ENCODE measurements around the gene CXCR4. TPM values are rescaled to one million over a fixed set of nuclear protein-coding genes. Genes with fewer than 3 reads are reported as not detected.

Gene CXCR4
- total RNA-seq, result 10 to 100 TPM; 70.2 to 72.6 TPM

GRCh38 chr2:136117909-136118818 lies at the start of gene CXCR4:
Gene CXCR4, minus strand, starts transcription at chr2:136118149. Its CDS starts 89 bp downstream, at chr2:136118060.
- Mint-ChIP-seq H3K4me1 (ENCODE audit: low read depth) (peaks cover 57% of the 10 kb centered on the region), H3K27ac (peak within 1 kb of the TSS; percentile 91), H3K36me3 (ENCODE audit: low read depth) (peaks cover 29% of the 10 kb centered on the region), H3K4me3 (peak within 1 kb of the TSS; percentile 95), H3K9me3 (no peaks in the 10 kb centered on the region), H3K27me3 (ENCODE audit: low read depth) (no peaks in the 10 kb centered on the region)
- peak; percentile 82 for DNase-seq
- intact Hi-C loops (cut with micrococcal nuclease), result loop anchor here (1.0 to 2.0 kb wide), 10 partner anchors 14 to 297 kb away; partner anchors contain the start of gene DARS1
- CTCF ChIA-PET, result no interaction called here

- Mint-ChIP-seq H3K27ac (no peak overlapping the region), H3K36me3 (ENCODE audit: low read depth) (no peaks in the 10 kb centered on the region), H3K27me3 (ENCODE audit: low read depth) (no peaks in the 10 kb centered on the region), H3K4me1 (ENCODE audit: low read depth) (peaks cover 14% of the 10 kb centered on the region), H3K4me3 (no peak overlapping the region), H3K9me3 (no peaks in the 10 kb centered on the region)
- intact Hi-C loops (cut with micrococcal nuclease), result no loop called here
- CTCF ChIA-PET, result no interaction called here
- no peak for DNase-seq
Measured at GRCh38 chr2:136164280-136164776, 46.4 kb upstream of the CXCR4 start.

DNA sequence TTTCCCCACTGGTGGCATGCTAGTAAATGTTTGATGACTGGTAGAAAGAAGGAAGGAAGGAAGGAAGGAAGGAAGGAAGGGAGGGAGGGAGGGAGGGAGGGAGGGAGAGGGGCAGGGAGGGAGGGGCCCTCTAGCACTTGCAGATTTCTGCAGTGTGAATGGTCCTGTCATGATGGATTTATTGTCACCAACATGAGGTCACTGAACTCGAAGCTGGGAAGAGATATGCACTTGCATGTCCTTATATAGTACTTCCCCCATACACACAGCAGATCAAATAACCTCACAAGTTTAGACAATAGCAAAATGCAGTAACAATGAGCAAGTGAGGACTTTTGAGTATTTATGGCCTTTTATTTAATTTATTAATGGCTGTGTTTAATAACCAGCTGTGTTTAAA lies 44.5 kb upstream of the CXCR4 start:
- H3K4me1 Mint-ChIP-seq (ENCODE audit: low read depth), result peaks cover 14% of the 10 kb centered on the region
- CTCF ChIA-PET, result no interaction called here
- intact Hi-C loops (cut with micrococcal nuclease), result no loop called here
- no peak for DNase-seq
- no peaks in the 10 kb centered on the region for H3K36me3 Mint-ChIP-seq (ENCODE audit: low read depth)
- H3K27ac Mint-ChIP-seq, result no peak overlapping the region
- no peaks in the 10 kb centered on the region for H3K27me3 Mint-ChIP-seq (ENCODE audit: low read depth)
- no peak overlapping the region for H3K4me3 Mint-ChIP-seq
- H3K9me3 Mint-ChIP-seq, result no peaks in the 10 kb centered on the region

DNA sequence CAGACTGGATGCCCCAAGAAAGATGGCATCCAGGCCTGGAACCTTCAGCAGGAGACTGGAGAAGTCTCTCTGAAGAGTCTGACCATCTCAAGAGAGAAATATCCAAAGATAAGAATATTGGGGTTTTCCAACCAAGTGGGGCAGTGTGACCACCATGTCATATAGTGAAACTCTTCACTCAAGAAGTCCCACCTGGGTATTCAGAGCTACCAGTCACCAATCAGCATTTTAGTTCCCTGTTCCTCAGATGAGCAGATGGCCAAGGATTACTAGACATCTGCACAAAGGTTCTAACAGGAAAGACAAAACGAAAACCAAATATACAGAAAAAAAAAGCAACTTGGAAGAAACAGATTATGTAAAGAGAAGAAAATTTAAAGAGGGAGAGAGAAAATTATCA lies 38.5 kb upstream of the CXCR4 start:
- Mint-ChIP-seq H3K4me3 (no peak overlapping the region), H3K4me1 (ENCODE audit: low read depth) (peaks cover 8% of the 10 kb centered on the region), H3K9me3 (no peaks in the 10 kb centered on the region), H3K36me3 (ENCODE audit: low read depth) (no peaks in the 10 kb centered on the region), H3K27ac (no peak overlapping the region), H3K27me3 (ENCODE audit: low read depth) (no peaks in the 10 kb centered on the region)
- intact Hi-C loops (cut with micrococcal nuclease), result no loop called here
- DNase-seq, result no peak
- CTCF ChIA-PET, result interaction anchor here (1.0 kb wide), 1 partner anchor 242 kb away, joined by 6 read pairs; no protein-coding TSS in a partner anchor

- Mint-ChIP-seq H3K4me3 (no peak overlapping the region), H3K9me3 (no peaks in the 10 kb centered on the region), H3K4me1 (ENCODE audit: low read depth) (peaks cover 15% of the 10 kb centered on the region), H3K27me3 (ENCODE audit: low read depth) (no peaks in the 10 kb centered on the region), H3K36me3 (ENCODE audit: low read depth) (no peaks in the 10 kb centered on the region), H3K27ac (no peak overlapping the region)
- CTCF ChIA-PET, result interaction anchor here (0.6 kb wide), 1 partner anchor 146 kb away, joined by 4 read pairs; no protein-coding TSS in a partner anchor
- intact Hi-C loops (cut with micrococcal nuclease), result no loop called here
- DNase-seq, result no peak
Measured at GRCh38 chr2:136154384-136154783, 36.4 kb upstream of the CXCR4 start.

DNA sequence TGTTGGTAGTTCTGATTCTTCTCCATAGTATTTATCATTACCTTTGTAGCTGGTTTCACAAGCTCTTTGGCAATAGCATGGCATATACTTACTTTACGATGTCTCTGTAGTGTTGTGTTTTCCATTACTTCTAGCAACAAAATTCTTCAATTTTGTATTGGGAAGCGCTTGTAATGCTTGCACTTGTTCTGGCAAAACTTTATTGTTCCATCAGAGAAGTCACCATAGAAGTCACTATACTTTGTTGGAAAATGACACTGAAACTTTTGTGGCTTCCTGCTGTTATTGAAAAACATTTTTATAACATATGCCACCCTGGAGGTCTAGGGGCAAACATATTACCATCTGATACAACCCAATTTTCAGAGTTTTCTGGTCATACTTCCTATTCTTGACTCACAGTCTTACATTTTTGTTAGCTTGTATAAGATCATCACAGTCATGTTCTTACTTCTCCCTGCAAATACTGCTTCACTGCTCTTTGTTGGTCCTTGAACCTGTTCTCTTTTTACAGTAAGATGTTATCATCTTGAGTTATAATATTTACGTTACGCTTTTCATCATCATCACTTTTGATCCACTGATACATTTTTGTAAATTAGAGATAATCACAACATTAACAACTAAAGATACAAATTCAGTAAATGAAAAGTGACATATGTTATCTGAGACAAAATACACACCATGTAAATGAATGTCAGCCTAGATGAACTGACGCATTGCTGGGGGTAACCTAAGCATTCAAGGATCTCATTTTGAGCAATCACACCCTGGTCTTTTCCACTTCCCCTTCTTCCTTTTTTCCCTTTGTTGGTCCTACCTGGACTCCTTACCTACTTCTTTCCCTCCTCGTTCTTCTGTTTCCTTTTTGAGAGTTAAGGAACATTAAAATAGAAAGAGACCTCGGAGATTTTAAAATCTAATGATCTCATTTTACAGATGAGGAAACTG lies 33.3 kb upstream of the CXCR4 start:
- DNase-seq, result no peak
- CTCF ChIA-PET, result interaction anchor here (0.7 kb wide), 1 partner anchor 10 kb away, joined by 3 read pairs; no protein-coding TSS in a partner anchor
- no peaks in the 10 kb centered on the region for H3K27me3 Mint-ChIP-seq (ENCODE audit: low read depth)
- H3K9me3 Mint-ChIP-seq, result no peaks in the 10 kb centered on the region
- H3K27ac Mint-ChIP-seq, result no peak overlapping the region
- no peak overlapping the region for H3K4me3 Mint-ChIP-seq
- H3K4me1 Mint-ChIP-seq (ENCODE audit: low read depth), result peaks cover 21% of the 10 kb centered on the region
- H3K36me3 Mint-ChIP-seq (ENCODE audit: low read depth), result no peaks in the 10 kb centered on the region
- intact Hi-C loops (cut with micrococcal nuclease), result no loop called here

DNA sequence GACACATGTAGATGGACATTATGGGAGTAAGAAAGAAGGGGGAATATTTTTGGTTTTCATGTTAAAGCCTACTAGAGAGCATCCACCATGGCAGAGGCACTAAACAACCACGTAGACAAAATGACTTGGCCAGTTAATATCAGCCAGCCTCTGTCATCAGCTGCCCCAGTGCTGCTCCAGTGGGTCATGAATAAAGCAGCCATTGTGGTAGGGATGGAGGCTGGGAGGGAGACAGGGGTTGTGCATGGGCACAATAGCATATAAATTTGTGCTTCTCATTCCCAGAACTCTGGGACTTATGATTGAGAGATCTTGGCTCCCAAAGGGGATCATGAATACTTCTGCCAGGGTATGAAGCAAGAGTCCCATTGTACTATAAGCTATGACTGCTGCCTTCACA lies 31.1 kb upstream of the CXCR4 start:
- no peaks in the 10 kb centered on the region for H3K36me3 Mint-ChIP-seq (ENCODE audit: low read depth)
- intact Hi-C loops (cut with micrococcal nuclease), result no loop called here
- CTCF ChIA-PET, result no interaction called here

DNA sequence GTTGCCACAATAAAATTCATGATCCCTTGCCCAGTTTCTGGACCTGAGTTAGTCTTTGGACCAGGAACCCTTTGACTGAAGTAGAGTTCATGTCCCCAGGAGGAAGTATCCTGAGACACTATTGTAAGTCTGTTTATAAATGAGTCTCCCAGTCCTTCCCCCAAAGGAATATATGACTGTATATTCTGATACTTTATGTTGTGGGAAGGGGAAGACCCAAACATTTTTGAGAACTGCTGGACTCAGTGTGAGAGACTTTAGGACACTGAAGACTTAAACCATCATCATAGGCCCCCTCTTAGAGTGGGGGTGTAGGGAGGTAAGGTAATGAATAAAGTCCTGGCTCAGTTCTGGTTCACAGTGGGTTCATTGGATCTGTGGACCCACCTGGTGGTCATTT lies 28.6 kb upstream of the CXCR4 start:
- Mint-ChIP-seq H3K27me3 (ENCODE audit: low read depth) (no peaks in the 10 kb centered on the region), H3K4me3 (no peak overlapping the region), H3K4me1 (ENCODE audit: low read depth) (peaks cover 26% of the 10 kb centered on the region), H3K9me3 (no peaks in the 10 kb centered on the region), H3K27ac (no peak overlapping the region), H3K36me3 (ENCODE audit: low read depth) (no peaks in the 10 kb centered on the region)
- intact Hi-C loops (cut with micrococcal nuclease), result no loop called here
- no peak for DNase-seq
- CTCF ChIA-PET, result interaction anchor here (1.6 kb wide), 1 partner anchor 10 kb away, joined by 4 read pairs; no protein-coding TSS in a partner anchor

More for the DNA sequence above, 31.1 kb upstream of the CXCR4 start:
- peaks cover 23% of the 10 kb centered on the region for H3K4me1 Mint-ChIP-seq (ENCODE audit: low read depth)
- no peak overlapping the region for H3K4me3 Mint-ChIP-seq
- H3K27ac Mint-ChIP-seq, result no peak overlapping the region
- H3K9me3 Mint-ChIP-seq, result no peaks in the 10 kb centered on the region
- no peak for DNase-seq
- no peaks in the 10 kb centered on the region for H3K27me3 Mint-ChIP-seq (ENCODE audit: low read depth)

DNA sequence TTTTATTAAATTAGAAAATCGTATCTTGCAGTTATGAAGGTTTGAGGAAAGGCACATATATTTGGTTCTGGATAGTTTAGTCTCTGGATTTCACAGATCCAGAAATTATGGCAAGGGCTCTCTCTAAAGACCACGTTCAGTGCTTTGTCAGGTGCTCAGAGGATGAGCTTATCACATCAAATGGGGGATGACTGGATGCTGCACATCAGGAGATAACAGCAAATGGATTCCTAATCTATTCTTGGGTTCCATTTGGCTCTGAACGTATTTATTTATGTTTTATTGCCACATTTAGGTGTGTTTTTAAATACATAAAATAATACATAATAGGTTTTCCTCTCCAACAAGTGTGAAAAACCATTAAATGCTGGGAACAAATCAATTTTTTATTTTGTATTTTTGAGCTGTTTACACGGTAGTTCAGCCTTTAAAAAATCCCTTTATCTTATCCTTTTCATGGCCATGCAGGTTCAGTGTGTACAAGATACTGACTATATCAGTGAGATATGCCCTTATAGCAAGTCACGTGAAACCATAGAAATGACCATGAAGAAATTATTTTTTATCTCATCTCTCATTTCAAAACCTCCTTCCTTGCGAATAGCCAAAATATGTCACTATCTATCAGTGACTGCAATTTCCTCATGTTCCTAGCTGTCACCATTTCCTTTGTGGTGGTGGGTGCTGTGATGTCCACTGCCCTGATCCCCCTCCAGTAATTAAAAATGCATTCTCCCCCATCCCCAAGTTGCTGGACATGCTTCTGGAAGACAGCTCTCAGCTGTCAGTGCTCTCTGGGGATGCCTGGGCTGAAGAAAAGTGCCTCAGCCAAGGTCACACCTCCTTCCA lies 25.9 kb upstream of the CXCR4 start:
- H3K9me3 Mint-ChIP-seq, result no peaks in the 10 kb centered on the region
- intact Hi-C loops (cut with micrococcal nuclease), result no loop called here
- H3K36me3 Mint-ChIP-seq (ENCODE audit: low read depth), result no peaks in the 10 kb centered on the region
- no peak overlapping the region for H3K27ac Mint-ChIP-seq
- no peak for DNase-seq
- CTCF ChIA-PET, result interaction anchor here (1.3 kb wide), 1 partner anchor 113 kb away, joined by 4 read pairs; no protein-coding TSS in a partner anchor
- H3K4me1 Mint-ChIP-seq (ENCODE audit: low read depth), result peaks cover 39% of the 10 kb centered on the region
- peaks cover 5% of the 10 kb centered on the region for H3K27me3 Mint-ChIP-seq (ENCODE audit: low read depth)
- no peak overlapping the region for H3K4me3 Mint-ChIP-seq

GRCh38 chr2:136141510-136142149 lies 23.7 kb upstream of the CXCR4 start:
- no peak for DNase-seq
- intact Hi-C loops (cut with micrococcal nuclease), result loop anchor here (2.0 kb wide), 1 partner anchor 17 kb away; no protein-coding TSS in a partner anchor
- CTCF ChIA-PET, result interaction anchor here (1.4 kb wide), 1 partner anchor 9 kb away, joined by 3 read pairs; no protein-coding TSS in a partner anchor
- H3K27me3 Mint-ChIP-seq (ENCODE audit: low read depth), result peaks cover 14% of the 10 kb centered on the region
- peaks cover 59% of the 10 kb centered on the region for H3K4me1 Mint-ChIP-seq (ENCODE audit: low read depth)
- H3K4me3 Mint-ChIP-seq, result no peak overlapping the region
- no peaks in the 10 kb centered on the region for H3K36me3 Mint-ChIP-seq (ENCODE audit: low read depth)
- H3K9me3 Mint-ChIP-seq, result no peaks in the 10 kb centered on the region
- H3K27ac Mint-ChIP-seq, result no peak overlapping the region

GRCh38 chr2:136139631-136140030 lies 21.7 kb upstream of the CXCR4 start:
- Mint-ChIP-seq H3K27ac (no peak overlapping the region), H3K4me3 (no peak overlapping the region), H3K9me3 (no peaks in the 10 kb centered on the region), H3K36me3 (ENCODE audit: low read depth) (no peaks in the 10 kb centered on the region), H3K27me3 (ENCODE audit: low read depth) (peaks cover 25% of the 10 kb centered on the region), H3K4me1 (ENCODE audit: low read depth) (peaks cover 76% of the 10 kb centered on the region)
- no peak for DNase-seq
- CTCF ChIA-PET, result interaction anchor here (0.6 to 0.7 kb wide), 2 partner anchors 244 to 535 kb away, joined by 3 read pairs; no protein-coding TSS in a partner anchor
- intact Hi-C loops (cut with micrococcal nuclease), result loop anchor here (2.0 kb wide), 1 partner anchor 19 kb away; no protein-coding TSS in a partner anchor

Data from activated naive CD4-positive, alpha-beta T cell treated with anti-CD3 and anti-CD28 coated beads for 36 hours (primary cell).